GM10248 (cell line): ENCODE data around the gene FAM83C.

ENCODE experiments used
- CTCF ChIA-PET: fragments of 300-600 bp; sonication (Branson Sonifier 250); formaldehyde crosslinking; extraction: SDS; loops from one replicate; lab custom pipeline; 2021; ENCODE audit warnings: antibody characterized with exemption; lab: Yijun Ruan, JAX
- POLR2A ChIA-PET: fragments of 350-650 bp; sonication (Branson Sonifier 250); formaldehyde crosslinking; extraction: SDS; loops from one replicate; lab custom pipeline; 2020; ENCODE audit warnings: antibody characterized with exemption; lab: Yijun Ruan, JAX
- DNase-seq: peaks from one replicate; pipeline ENCODE4 v3.0.0; 2012; ENCODE audit errors: extremely low spot score
- TF ChIP-seq, protein P1 (sequence below): IDR thresholded peaks from 2 replicates; pipeline ENCODE4 v1.5.1; 2012; ENCODE audit warnings: mild to moderate bottlenecking, low read depth; ENCODE audit errors: extremely low read depth, missing control alignments, control extremely low read depth

The FAM83C gene

DNA sequence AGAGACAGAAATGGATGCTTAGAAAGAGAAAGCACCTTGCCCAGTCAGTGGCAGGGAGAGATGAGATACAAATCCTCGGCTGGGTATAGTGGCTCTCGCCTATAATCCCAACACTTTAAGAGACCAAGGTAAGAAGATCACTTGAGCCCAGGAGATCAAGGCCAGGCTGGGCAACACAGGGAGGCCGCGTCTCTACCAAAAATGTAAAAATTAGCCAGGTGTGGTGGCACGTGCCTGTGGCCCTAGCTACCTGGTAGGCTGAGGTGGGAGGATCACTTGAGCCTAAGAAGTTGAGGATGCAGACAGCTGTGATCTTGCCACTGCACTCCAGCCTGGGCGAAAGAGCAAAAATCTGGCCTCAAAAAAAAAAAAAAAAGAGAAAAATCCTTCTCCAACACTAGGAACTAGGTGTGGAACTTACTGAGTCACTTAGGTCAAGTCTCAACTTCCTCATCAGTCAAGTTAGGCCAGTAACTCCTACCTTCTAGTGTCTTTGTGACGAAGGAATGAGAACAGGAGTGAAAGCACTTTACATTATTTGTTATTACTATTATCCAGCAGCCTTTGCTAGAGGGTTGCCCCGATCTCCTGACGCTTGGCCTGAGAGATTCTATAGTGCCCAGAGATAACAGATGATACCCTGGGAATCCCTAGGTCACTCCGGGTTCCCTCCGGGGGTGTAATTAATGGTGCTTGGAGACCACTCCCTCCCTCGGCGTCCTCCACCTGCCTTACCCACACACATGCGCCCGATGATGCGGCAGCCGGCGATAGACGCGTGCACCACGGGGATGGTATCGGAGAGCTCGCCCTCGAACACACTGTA, 8.6 kb downstream of the FAM83C start:
- TF ChIP-seq, protein P1, sequence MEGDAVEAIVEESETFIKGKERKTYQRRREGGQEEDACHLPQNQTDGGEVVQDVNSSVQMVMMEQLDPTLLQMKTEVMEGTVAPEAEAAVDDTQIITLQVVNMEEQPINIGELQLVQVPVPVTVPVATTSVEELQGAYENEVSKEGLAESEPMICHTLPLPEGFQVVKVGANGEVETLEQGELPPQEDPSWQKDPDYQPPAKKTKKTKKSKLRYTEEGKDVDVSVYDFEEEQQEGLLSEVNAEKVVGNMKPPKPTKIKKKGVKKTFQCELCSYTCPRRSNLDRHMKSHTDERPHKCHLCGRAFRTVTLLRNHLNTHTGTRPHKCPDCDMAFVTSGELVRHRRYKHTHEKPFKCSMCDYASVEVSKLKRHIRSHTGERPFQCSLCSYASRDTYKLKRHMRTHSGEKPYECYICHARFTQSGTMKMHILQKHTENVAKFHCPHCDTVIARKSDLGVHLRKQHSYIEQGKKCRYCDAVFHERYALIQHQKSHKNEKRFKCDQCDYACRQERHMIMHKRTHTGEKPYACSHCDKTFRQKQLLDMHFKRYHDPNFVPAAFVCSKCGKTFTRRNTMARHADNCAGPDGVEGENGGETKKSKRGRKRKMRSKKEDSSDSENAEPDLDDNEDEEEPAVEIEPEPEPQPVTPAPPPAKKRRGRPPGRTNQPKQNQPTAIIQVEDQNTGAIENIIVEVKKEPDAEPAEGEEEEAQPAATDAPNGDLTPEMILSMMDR: no peak
- DNase-seq: peak; percentile 37
- POLR2A ChIA-PET: interaction anchor here (0.6 to 1.1 kb wide), 3 partner anchors 10 to 191 kb away, joined by 4 to 7 read pairs (median 6); partner anchors contain the start of gene TRPC4AP
- CTCF ChIA-PET: interaction anchor here (1.1 to 1.8 kb wide), 9 partner anchors 12 to 188 kb away, joined by 3 to 7 read pairs (median 4); partner anchors contain the start of gene EDEM2

DNA sequence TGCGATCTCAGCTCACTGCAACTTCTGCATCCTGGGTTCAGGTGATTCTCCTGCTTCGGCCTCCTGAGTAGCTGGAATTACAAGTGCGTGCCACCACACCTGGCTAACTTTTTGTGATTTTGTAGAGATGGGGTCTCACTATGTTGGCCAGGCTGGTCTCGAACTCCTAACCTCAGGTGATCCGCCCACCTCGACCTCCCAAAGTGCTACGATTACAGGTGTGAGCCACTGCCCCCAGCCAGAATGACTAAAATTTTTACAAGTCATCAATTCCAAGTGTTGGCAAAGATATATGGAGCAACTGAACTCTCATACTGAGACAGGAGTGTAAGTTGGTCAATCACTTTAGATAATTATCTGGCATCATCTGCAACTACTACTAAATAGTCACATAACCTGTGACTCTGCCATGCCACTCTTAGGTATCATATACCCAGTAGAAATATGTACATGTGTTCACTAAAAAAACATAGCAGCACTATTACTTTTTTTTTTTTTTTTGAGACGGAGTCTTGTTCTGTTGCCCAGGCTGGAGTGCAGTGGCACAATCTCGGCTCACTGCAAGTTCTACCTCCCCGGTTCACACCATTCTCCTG, 10.6 kb downstream of the FAM83C start:
- no peak for DNase-seq
- ChIA-PET POLR2A (no interaction called here), CTCF (interaction anchor here (0.9 to 1.0 kb wide), 2 partner anchors 22 to 26 kb away, joined by 3 read pairs; no protein-coding TSS in a partner anchor)
- TF ChIP-seq, protein P1: no peak

DNA sequence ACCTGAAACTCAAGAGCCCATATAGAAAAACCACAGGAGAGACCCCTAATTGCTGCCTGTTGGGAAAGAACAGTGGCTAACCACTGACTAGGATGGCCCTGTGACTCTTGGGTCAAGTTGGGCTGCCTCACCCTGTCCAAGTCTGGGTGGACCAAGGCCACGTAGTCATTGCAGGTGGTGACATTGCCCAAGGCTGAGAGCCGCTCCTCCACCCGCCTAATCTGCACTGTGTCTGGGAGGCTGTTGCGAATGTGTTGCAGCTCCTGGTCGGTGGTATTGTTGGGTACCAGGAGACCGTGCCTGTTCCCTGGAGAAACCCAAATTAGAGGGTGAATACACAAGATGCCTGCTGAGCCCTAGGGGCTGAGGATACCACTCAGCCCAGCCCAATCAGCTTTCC, 11.7 kb downstream of the FAM83C start:
- no peak for DNase-seq
- TF ChIP-seq, protein P1: no peak
- ChIA-PET POLR2A (no interaction called here), CTCF (interaction anchor here (0.9 to 2.0 kb wide), 3 partner anchors 11 to 23 kb away, joined by 3 to 8 read pairs (median 7); no protein-coding TSS in a partner anchor)

DNA sequence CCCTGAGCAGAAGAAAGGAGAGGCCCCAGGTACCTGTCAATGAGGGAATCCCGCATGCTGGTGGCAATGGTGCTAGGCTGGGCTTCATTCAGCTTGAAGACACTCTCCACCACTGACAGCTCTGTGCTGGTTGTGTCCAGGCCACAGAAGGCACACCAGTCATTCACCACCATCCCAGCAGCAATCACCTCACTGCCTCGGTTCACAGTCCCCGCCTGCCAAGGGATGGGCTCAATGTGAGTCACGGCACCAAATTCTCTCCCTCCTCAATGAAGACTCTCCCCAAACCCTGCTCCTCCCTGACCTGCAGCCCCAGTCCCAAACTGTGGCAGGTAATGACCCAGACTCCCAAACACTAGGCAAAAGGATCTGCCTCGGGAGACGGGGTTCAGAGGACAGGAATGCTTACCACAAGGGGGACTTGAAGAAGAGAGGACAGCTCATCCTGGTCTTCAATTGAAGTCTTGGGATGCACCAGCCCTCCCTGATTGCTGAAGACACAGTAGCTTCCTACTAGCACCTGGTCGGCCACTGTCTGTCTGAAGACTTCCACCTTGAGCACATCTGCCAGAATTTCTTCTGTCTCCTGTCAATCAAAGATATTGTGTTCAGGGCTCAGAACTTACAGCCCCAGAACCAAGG, 12.6 kb downstream of the FAM83C start:
- TF ChIP-seq, protein P1: no peak
- CTCF ChIA-PET: interaction anchor here (1.2 to 2.0 kb wide), 2 partner anchors 10 to 24 kb away, joined by 7 to 8 read pairs; no protein-coding TSS in a partner anchor
- DNase-seq: no peak
- POLR2A ChIA-PET: interaction anchor here (0.5 kb wide), 1 partner anchor 336 kb away, joined by 4 read pairs; the partner anchor contains the start of gene SPAG4

DNA sequence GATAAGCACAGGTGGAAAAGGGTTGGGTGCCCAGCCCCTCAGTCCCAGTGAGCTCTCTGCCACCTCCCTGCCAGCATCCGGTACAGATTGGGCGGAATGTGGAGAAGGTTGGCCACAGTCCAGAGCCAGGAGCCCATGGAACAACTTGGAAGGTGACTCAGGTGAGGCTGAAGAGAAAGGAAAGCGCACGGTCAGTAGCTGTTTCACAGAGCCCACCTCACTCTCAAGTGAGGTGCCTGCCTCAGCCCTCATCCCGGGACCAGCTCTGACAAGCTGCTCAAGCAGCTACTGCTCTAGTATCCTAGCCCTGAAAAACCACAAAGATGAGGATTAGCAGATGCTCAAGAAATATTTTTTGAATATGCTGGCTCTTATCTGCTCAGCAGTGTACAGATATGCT, 13.2 kb downstream of the FAM83C start:
- POLR2A ChIA-PET: interaction anchor here (0.5 kb wide), 1 partner anchor 337 kb away, joined by 4 read pairs; the partner anchor contains the start of gene SPAG4
- CTCF ChIA-PET: interaction anchor here (2.0 kb wide), 1 partner anchor 24 kb away, joined by 8 read pairs; no protein-coding TSS in a partner anchor
- DNase-seq: no peak
- TF ChIP-seq, protein P1: no peak
